B cell (primary cell): ENCODE measurements around the gene FAU. TPM values are rescaled to one million over a fixed set of nuclear protein-coding genes. Genes with fewer than 3 reads are reported as not detected.

Experiments
- ATAC-seq: fragments of 200-7000 bp; cut with Tn5 transposase; one replicate; pipeline ENCODE4 v1.10.0; 2021; ENCODE audit warnings: low read depth, mild to moderate bottlenecking, moderate number of reproducible peaks, moderate library complexity
- CTCF ChIA-PET: fragments of 350-600 bp; sonication (Branson Sonifier 250); formaldehyde crosslinking; loops from one replicate; lab custom pipeline; 2021; ENCODE audit warnings: antibody characterized with exemption, inconsistent platforms; lab: Charles Lee
- POLR2A ChIA-PET: fragments of 350-600 bp; sonication (Branson Sonifier 250); formaldehyde crosslinking; loops from one replicate; lab custom pipeline; 2021; ENCODE audit warnings: antibody characterized with exemption; lab: Charles Lee
- DNase-seq: peaks from one replicate; pipeline ENCODE4 v3.0.0; 2013
- H2AFZ ChIP-seq: 2 replicates; pipeline ENCODE4 v1.6.1; 2012; ENCODE audit warnings: mild to moderate bottlenecking, low read depth, low read length; ENCODE audit not compliant: insufficient read depth, poor library complexity, severe bottlenecking
- H3K27ac ChIP-seq, 2 donors: 1 replicate in 1 of 2; 2 replicates in 1 of 2; pipeline ENCODE4 v1.5.1; 2012 to 2013; ENCODE audit warnings: low read length in 2 of 2, mild to moderate bottlenecking in 2 of 2, moderate library complexity in 1 of 2
- H3K27me3 ChIP-seq, 4 experiments: fragments of 200-600 bp in 1 of 4; sonication (generic) in 1 of 4; replicated peaks in 1 of 4; 1 replicate in 2 of 4; 2 replicates in 2 of 4; pipeline versions ENCODE4 v1.6.1 to v1.7.0; 2013 to 2016; ENCODE audit warnings: low read length in 3 of 4, mild to moderate bottlenecking in 2 of 4, mixed read lengths in 1 of 4, moderate library complexity in 1 of 4; ENCODE audit not compliant: insufficient read depth in 4 of 4, control insufficient read depth in 3 of 4; ENCODE audit errors: control extremely low read depth in 1 of 4
- H3K36me3 ChIP-seq, 2 experiments: replicated peaks in 1 of 2; 1 replicate in 1 of 2; 2 replicates in 1 of 2; pipeline versions ENCODE4 v1.6.1 to v1.7.1; 2013; ENCODE audit warnings: low read length in 1 of 2; ENCODE audit not compliant: insufficient read depth in 2 of 2, control insufficient read depth in 1 of 2; ENCODE audit errors: control extremely low read depth in 1 of 2, extremely low read depth in 1 of 2
- H3K4me1 ChIP-seq, 2 donors: fragments of 200-600 bp in 1 of 2; sonication (generic) in 1 of 2; 1 replicate in 1 of 2; 2 replicates in 1 of 2; pipeline versions ENCODE4 v1.5.1 to v1.6.1; 2013 to 2017; ENCODE audit warnings: low read length in 2 of 2; ENCODE audit not compliant: control insufficient read depth in 2 of 2, insufficient read depth in 2 of 2
- H3K4me2 ChIP-seq: replicated peaks from 2 replicates; pipeline ENCODE3; 2012; ENCODE audit warnings: mild to moderate bottlenecking, low read depth, low read length; ENCODE audit not compliant: poor library complexity, severe bottlenecking
- H3K4me3 ChIP-seq, 5 experiments: fragments of 200-600 bp in 1 of 5; sonication (generic) in 1 of 5; 1 replicate in 3 of 5; 2 replicates in 2 of 5; pipeline versions ENCODE4 v1.5.1 to v1.7.0; 2011 to 2016; ENCODE audit warnings: low read length in 4 of 5, mild to moderate bottlenecking in 4 of 5, low read depth in 2 of 5, control low read depth in 1 of 5, moderate library complexity in 1 of 5; ENCODE audit not compliant: insufficient read depth in 1 of 5; ENCODE audit errors: control extremely low read depth in 1 of 5, extremely low read depth in 1 of 5
- H3K79me2 ChIP-seq: fragments of 200-600 bp; sonication (generic); one replicate; pipeline ENCODE4 v1.6.0; 2016; ENCODE audit warnings: low read length; ENCODE audit not compliant: control insufficient read depth, insufficient read depth
- H3K9ac ChIP-seq: fragments of 200-600 bp; sonication (generic); 2 replicates; pipeline ENCODE4 v1.6.1; 2017; ENCODE audit warnings: mild to moderate bottlenecking, low read length, moderate library complexity
- H3K9me3 ChIP-seq, 3 donors: one replicate each; pipeline versions ENCODE4 v1.6.1 to v1.7.1; 2013; ENCODE audit warnings: low read length in 2 of 3; ENCODE audit not compliant: control insufficient read depth in 2 of 3, insufficient read depth in 1 of 3; ENCODE audit errors: control extremely low read depth in 1 of 3
- H4K20me1 ChIP-seq: 2 replicates; pipeline ENCODE4 v1.6.0; 2012; ENCODE audit warnings: mild to moderate bottlenecking, low read length; ENCODE audit not compliant: insufficient read depth, control insufficient read depth, poor library complexity, severe bottlenecking
- H3K27ac Mint-ChIP-seq: one replicate; pipeline ENCODE4 v1.8.0; 2021; ENCODE audit warnings: mixed read lengths
- H3K27me3 Mint-ChIP-seq: one replicate; pipeline ENCODE4 v1.8.0; 2021; ENCODE audit warnings: mixed read lengths
- H3K4me1 Mint-ChIP-seq: one replicate; pipeline ENCODE4 v1.8.0; 2021; ENCODE audit warnings: mixed read lengths
- H3K4me3 Mint-ChIP-seq: one replicate; pipeline ENCODE4 v1.8.0; 2021; ENCODE audit warnings: mixed read lengths
- H3K9me3 Mint-ChIP-seq: one replicate; pipeline ENCODE4 v1.8.0; 2022; ENCODE audit warnings: mixed read lengths; ENCODE audit not compliant: insufficient read depth
- EZH2 ChIP-seq: IDR thresholded peaks from 2 replicates; pipeline ENCODE4 v1.6.1; 2012; ENCODE audit warnings: borderline replicate concordance, low read depth, mild to moderate bottlenecking, moderate library complexity, low read length; ENCODE audit not compliant: insufficient read depth, poor library complexity, severe bottlenecking
- WGBS: methylation state at CpG from one replicate; pipeline ENCODE4 v1.1.5; 2013; ENCODE audit warnings: missing lambda C conversion rate; ENCODE audit not compliant: insufficient coverage; 5-methylcytosine and 5-hydroxymethylcytosine counted together
- intact Hi-C: fragments of 100-400 bp; cut with micrococcal nuclease; formaldehyde crosslinking; loops from one replicate; pipeline ENCODE4 v1.10.0; 2022
- polyA plus RNA-seq: library from polyadenylated mRNA; depleted of rRNA; stranded (reverse); fragments of >200 nt; gene quantifications from 2 replicates; pipeline ENCODE4 v1.2.3, GENCODE V29; 2012
- total RNA-seq, 2 donors: library from RNA; stranded (reverse); fragments of 120-200 nt in 1 of 2; gene quantifications; 1 replicate in 1 of 2; 2 replicates in 1 of 2; pipeline versions ENCODE4 v1.2.3 to v1.2.4, GENCODE V29; 2013 to 2022
- TF ChIP-seq, protein P1 (sequence below): fragments of 200-600 bp; IDR thresholded peaks from one replicate; pipeline ENCODE4 v1.8.0; 2022; ENCODE audit warnings: antibody characterized with exemption, mild to moderate bottlenecking

Gene FAU
- total and polyA plus RNA-seq, 2 donors (not counting 1 experiment from before 2014, with no cell fraction given), result 1,318 to 1,559 TPM

DNA sequence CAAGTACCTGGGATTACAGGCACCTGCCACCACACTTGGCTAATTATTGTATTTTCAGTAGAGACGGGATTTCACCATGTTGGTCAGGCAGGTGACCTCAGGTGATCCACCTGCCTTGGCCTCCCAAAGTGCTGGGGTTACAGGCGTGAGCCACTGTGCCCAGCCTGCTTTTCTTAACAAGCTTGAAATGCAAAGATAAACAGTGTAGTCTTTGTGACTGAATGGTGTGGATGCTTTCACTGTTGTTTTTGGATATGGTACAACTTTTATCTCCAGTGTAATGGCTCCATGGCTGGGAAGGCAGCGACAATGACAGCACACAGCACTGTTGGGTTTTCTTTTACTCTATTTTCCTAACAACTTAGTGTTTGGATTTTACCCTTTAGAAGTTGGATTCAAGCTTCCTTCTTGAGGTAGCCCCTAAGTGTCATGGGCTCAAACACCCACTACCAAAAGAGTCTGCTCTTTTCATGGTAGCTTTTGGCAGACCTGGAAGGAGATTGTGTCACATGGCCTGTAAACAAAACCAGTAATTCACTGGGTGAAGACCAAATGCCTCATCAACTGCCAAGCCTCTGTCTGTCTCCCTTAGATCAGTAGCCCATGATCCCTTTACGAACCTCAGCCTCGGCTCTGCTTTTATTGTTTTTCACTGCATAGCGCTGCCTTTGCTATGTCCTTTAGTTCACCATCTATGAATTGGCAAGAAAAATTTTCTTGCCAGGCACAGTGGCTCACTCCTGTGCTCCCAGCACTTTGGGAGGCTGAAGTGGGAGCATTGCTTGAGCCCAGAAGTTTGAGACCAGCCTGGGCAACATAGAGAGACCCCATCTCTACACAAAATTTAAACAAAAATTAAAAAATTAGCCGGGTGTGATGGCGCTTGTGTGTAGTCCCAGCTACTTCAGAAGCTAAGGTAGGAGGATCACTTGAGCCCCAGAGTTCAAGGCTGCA lies 19.5 kb downstream of the FAU start:
- Histone ChIP-seq H3K79me2 (peaks cover 68% of the 10 kb centered on the region), H3K4me2 (no peak overlapping the region), H3K36me3 (peaks cover 0 to 44% of the 10 kb centered on the region in 2 experiments), H3K9ac (no peak overlapping the region), H3K4me3 (no peak overlapping the region), H3K27ac (no peak overlapping the region), H2AFZ (no peak overlapping the region), H3K9me3 (no peaks in the 10 kb centered on the region), H4K20me1 (peaks cover 28% of the 10 kb centered on the region), H3K4me1 (peaks cover 0 to under 1% of the 10 kb centered on the region in 2 donors), H3K27me3 (no peaks in the 10 kb centered on the region)
- intact Hi-C loops, result no loop called here
- WGBS, result 100% methylated on average over 6 of the region's 8 CpGs
- ATAC-seq (no peak), DNase-seq (no peak)
- Mint-ChIP-seq H3K4me1 (peaks cover 16% of the 10 kb centered on the region), H3K27ac (no peak overlapping the region), H3K4me3 (no peak overlapping the region), H3K27me3 (no peaks in the 10 kb centered on the region), H3K9me3 (no peaks in the 10 kb centered on the region)
- CTCF ChIA-PET, result interaction anchor here (10.2 kb wide), 1 partner anchor 8 kb away, joined by 96 read pairs; the partner anchor contains the start of gene TM7SF2
- POLR2A ChIA-PET, result no interaction called here
- TF ChIP-seq EZH2, result no peak
- TF ChIP-seq, protein P1, sequence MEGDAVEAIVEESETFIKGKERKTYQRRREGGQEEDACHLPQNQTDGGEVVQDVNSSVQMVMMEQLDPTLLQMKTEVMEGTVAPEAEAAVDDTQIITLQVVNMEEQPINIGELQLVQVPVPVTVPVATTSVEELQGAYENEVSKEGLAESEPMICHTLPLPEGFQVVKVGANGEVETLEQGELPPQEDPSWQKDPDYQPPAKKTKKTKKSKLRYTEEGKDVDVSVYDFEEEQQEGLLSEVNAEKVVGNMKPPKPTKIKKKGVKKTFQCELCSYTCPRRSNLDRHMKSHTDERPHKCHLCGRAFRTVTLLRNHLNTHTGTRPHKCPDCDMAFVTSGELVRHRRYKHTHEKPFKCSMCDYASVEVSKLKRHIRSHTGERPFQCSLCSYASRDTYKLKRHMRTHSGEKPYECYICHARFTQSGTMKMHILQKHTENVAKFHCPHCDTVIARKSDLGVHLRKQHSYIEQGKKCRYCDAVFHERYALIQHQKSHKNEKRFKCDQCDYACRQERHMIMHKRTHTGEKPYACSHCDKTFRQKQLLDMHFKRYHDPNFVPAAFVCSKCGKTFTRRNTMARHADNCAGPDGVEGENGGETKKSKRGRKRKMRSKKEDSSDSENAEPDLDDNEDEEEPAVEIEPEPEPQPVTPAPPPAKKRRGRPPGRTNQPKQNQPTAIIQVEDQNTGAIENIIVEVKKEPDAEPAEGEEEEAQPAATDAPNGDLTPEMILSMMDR, result no peak
